Measurements from ENCODE around the gene CDC37. TPM values are rescaled to one million over a fixed set of nuclear protein-coding genes. Genes with fewer than 3 reads are reported as not detected.

The CDC37 gene
- total RNA-seq, 1 experiment from 2014 or later: 560 TPM

GRCh38 chr19:10365518-10365917, 37.8 kb downstream of the CDC37 start:
- Histone ChIP-seq H3K4me3 (ENCODE audit: low read length) (no peak overlapping the region), H3F3A (ENCODE audit: low read length, unreplicated experiment) (no peaks in the 10 kb centered on the region), H3K36me3 (ENCODE audit: low read depth, low read length) (peaks cover 62% of the 10 kb centered on the region), H3K4me1 (ENCODE audit: insufficient read depth, low read length) (no peaks in the 10 kb centered on the region), H3K9ac (ENCODE audit: low read length) (no peak overlapping the region), H3K27me3 (ENCODE audit: low read length) (no peaks in the 10 kb centered on the region), H2AFZ (ENCODE audit: low read length) (no peak overlapping the region), H3K9me3 (ENCODE audit: low read length) (no peaks in the 10 kb centered on the region), H3K79me2 (ENCODE audit: low read length) (no peaks in the 10 kb centered on the region), H3K4me2 (ENCODE audit: low read length) (no peak overlapping the region), H4K20me1 (ENCODE audit: low read length) (peaks cover 4% of the 10 kb centered on the region; the same call in 1 of the 2 replicates), H3K27ac (ENCODE audit: low read length) (no peak overlapping the region), H3K9me2 (replicated peaks; ENCODE audit: low read length) (no peaks in the 10 kb centered on the region)
- ChIA-PET POLR2A (ENCODE audit: unreplicated experiment) (no interaction called here), CTCF (interaction anchor here (0.9 kb wide), 1 partner anchor 96 kb away, joined by 5 read pairs; no protein-coding TSS in a partner anchor)
- intact Hi-C loops (cut with micrococcal nuclease): no loop called here
- TF ChIP-seq, protein P1, sequence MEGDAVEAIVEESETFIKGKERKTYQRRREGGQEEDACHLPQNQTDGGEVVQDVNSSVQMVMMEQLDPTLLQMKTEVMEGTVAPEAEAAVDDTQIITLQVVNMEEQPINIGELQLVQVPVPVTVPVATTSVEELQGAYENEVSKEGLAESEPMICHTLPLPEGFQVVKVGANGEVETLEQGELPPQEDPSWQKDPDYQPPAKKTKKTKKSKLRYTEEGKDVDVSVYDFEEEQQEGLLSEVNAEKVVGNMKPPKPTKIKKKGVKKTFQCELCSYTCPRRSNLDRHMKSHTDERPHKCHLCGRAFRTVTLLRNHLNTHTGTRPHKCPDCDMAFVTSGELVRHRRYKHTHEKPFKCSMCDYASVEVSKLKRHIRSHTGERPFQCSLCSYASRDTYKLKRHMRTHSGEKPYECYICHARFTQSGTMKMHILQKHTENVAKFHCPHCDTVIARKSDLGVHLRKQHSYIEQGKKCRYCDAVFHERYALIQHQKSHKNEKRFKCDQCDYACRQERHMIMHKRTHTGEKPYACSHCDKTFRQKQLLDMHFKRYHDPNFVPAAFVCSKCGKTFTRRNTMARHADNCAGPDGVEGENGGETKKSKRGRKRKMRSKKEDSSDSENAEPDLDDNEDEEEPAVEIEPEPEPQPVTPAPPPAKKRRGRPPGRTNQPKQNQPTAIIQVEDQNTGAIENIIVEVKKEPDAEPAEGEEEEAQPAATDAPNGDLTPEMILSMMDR (conservative IDR thresholded peaks at IDR 0.05; ENCODE audit: low read depth, low read length): no peak
- DNase-seq (no peak), ATAC-seq (no peak)
- BruUV-seq (replicated peaks): no TSS peak

DNA sequence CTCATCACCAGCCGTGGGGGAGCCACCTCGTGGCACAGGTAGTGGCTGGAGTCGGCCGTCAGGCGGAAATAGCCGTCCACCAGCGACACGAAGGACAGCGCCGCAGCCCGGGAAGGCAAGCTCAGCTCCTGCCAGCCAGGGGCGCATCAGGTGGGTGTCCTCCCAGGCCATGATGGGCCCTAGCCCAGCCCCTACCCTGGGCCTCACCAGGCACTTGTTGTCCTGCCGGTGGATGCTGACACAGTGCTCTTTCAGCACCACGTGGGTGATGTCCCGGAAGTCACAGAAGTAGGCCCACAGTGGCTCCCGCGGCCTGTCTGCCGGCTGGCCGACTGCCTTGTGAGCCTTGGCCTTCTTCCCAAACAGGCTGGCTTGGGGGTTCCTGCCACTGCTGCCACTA, 38.7 kb downstream of the CDC37 start:
- DNase-seq (no peak), ATAC-seq (no peak)
- Histone ChIP-seq H3K4me3 (ENCODE audit: low read length) (no peak overlapping the region), H3K36me3 (ENCODE audit: low read depth, low read length) (peaks cover 62% of the 10 kb centered on the region), H3K9ac (ENCODE audit: low read length) (no peak overlapping the region), H3K27me3 (ENCODE audit: low read length) (no peaks in the 10 kb centered on the region), H3K79me2 (ENCODE audit: low read length) (no peaks in the 10 kb centered on the region), H4K20me1 (ENCODE audit: low read length) (peaks cover 4% of the 10 kb centered on the region; the same call in 1 of the 2 replicates), H3K27ac (ENCODE audit: low read length) (no peak overlapping the region), H3K4me1 (ENCODE audit: insufficient read depth, low read length) (no peaks in the 10 kb centered on the region), H3K9me2 (replicated peaks; ENCODE audit: low read length) (no peaks in the 10 kb centered on the region), H2AFZ (ENCODE audit: low read length) (no peak overlapping the region), H3K4me2 (ENCODE audit: low read length) (no peak overlapping the region), H3K9me3 (ENCODE audit: low read length) (no peaks in the 10 kb centered on the region), H3F3A (ENCODE audit: low read length, unreplicated experiment) (no peaks in the 10 kb centered on the region)
- ChIA-PET POLR2A (ENCODE audit: unreplicated experiment) (no interaction called here), CTCF (no interaction called here)
- TSS peak; percentile 23 for BruUV-seq (replicated peaks)
- TF ChIP-seq, protein P1 (conservative IDR thresholded peaks at IDR 0.05; ENCODE audit: low read depth, low read length): no peak
- TF ChIP-seq EZH2 (IDR thresholded peaks at IDR 0.05; ENCODE audit: low read length, unreplicated experiment) (no peak), EZH2phosphoT487 (IDR thresholded peaks at IDR 0.05; ENCODE audit: borderline replicate concordance, low read length) (no peak)
- intact Hi-C loops (cut with micrococcal nuclease): no loop called here

- Histone ChIP-seq H4K20me1 (ENCODE audit: low read length) (peaks cover 4% of the 10 kb centered on the region; the same call in 1 of the 2 replicates), H3K4me2 (ENCODE audit: low read length) (no peak overlapping the region), H3K9me3 (ENCODE audit: low read length) (no peaks in the 10 kb centered on the region), H3K9ac (ENCODE audit: low read length) (no peak overlapping the region), H3K4me3 (ENCODE audit: low read length) (no peak overlapping the region), H3K4me1 (ENCODE audit: insufficient read depth, low read length) (no peaks in the 10 kb centered on the region), H3K36me3 (ENCODE audit: low read depth, low read length) (peaks cover 55% of the 10 kb centered on the region), H2AFZ (ENCODE audit: low read length) (no peak overlapping the region), H3F3A (ENCODE audit: low read length, unreplicated experiment) (no peaks in the 10 kb centered on the region), H3K9me2 (replicated peaks; ENCODE audit: low read length) (no peaks in the 10 kb centered on the region), H3K27ac (ENCODE audit: low read length) (no peak overlapping the region), H3K27me3 (ENCODE audit: low read length) (no peaks in the 10 kb centered on the region), H3K79me2 (ENCODE audit: low read length) (no peaks in the 10 kb centered on the region)
- CTCF ChIA-PET: no interaction called here
- no peak for TF ChIP-seq EZH2phosphoT487 (IDR thresholded peaks at IDR 0.05; ENCODE audit: borderline replicate concordance, low read length)
- TF ChIP-seq, protein P1 (conservative IDR thresholded peaks at IDR 0.05; ENCODE audit: low read depth, low read length): no peak
- TF ChIP-seq EZH2 (IDR thresholded peaks at IDR 0.05; ENCODE audit: low read length, unreplicated experiment): no peak
- intact Hi-C loops (cut with micrococcal nuclease): no loop called here
- POLR2A ChIA-PET (ENCODE audit: unreplicated experiment): no interaction called here
- DNase-seq (peak; percentile 35), ATAC-seq (peak; percentile 57)
- BruUV-seq (replicated peaks): no TSS peak
Observed at GRCh38 chr19:10363789-10364281, 39.5 kb downstream of the CDC37 start.

Data from PC-3 (cell line).